HL-60 (cell line): ENCODE measurements around the gene LAYN.

Experiments used
- GABPA ChIP-seq: IDR thresholded peaks from 2 replicates; pipeline ENCODE4 v1.6.1; 2012; ENCODE audit warnings: low read depth
- POLR2AphosphoS5 ChIP-seq: IDR thresholded peaks from 2 replicates; pipeline ENCODE4 v1.6.1; 2012; ENCODE audit warnings: low read depth
- TF ChIP-seq, protein P1 (sequence below): IDR thresholded peaks from one replicate; pipeline ENCODE4 v1.5.1; 2011; ENCODE audit warnings: low read length, control low read depth, inconsistent platforms; ENCODE audit not compliant: insufficient read depth

DNA sequence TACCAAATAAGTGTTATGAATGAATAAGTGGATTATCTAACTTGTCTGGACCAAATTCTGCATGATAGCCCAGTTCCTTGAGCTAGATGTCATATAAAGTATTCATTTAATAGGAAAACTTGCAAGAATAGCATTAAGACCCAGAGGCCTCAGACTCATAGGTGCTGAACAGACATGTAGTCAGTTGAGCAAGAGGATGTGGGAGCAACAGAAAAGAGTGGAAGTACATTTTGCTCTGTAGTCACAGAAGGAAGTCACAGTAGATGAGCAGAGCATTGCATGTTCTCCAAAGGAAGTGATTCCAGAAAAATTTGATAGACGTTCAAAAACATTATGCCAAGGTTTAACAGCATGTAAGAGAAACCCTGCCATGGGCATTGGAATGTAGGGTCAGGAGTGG lies 16.5 kb upstream of the LAYN start:
- TF ChIP-seq POLR2AphosphoS5 (no peak), GABPA (no peak)
- TF ChIP-seq, protein P1, sequence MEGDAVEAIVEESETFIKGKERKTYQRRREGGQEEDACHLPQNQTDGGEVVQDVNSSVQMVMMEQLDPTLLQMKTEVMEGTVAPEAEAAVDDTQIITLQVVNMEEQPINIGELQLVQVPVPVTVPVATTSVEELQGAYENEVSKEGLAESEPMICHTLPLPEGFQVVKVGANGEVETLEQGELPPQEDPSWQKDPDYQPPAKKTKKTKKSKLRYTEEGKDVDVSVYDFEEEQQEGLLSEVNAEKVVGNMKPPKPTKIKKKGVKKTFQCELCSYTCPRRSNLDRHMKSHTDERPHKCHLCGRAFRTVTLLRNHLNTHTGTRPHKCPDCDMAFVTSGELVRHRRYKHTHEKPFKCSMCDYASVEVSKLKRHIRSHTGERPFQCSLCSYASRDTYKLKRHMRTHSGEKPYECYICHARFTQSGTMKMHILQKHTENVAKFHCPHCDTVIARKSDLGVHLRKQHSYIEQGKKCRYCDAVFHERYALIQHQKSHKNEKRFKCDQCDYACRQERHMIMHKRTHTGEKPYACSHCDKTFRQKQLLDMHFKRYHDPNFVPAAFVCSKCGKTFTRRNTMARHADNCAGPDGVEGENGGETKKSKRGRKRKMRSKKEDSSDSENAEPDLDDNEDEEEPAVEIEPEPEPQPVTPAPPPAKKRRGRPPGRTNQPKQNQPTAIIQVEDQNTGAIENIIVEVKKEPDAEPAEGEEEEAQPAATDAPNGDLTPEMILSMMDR: no peak
